HG03066 (cell line): ENCODE results near the gene AREL1.

ENCODE experiments used
- ATAC-seq: cut with Tn5 transposase; IDR thresholded peaks from one replicate; pipeline ENCODE4 v1.9.1; 2021; ENCODE audit warnings: low read depth; ENCODE audit not compliant: unreplicated experiment

AREL1 gene

DNA sequence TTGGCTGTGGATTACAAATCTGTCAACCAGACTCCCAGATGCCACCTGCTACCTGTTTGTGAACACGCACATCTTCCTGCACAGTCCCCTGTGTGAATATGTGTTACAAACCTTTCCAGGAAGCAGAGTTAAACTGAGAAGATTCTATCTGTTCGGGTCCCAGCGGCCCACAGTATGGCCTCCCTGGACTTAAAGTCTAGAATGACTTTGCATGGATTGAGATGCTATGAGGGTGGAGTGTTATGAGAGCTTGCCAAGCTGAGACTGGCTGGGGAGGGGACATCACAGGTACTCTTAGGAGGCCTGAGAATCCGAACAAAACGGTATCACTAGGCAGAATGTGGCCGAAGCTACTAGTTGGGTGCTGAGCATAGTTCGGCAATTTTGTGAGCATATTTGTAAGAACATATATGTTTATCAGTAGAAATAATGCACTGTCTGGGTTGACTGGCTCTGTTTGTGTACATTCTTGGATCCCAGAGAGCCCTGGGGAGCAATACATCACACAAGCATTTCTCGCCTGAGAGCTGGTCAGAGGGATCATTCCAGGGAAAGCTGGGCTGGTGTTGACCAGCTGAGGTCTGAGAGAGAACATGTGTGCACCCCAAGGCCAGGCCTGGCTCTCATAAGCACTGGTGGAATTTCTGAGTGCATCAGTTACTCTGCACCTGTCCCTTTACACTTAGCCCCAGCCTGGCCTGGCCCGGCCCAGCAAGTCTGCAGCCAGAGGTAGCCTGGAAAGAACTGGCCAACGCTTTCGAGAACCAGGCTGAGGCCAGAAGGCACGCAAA lies 71.1 kb downstream of the AREL1 start:
- ATAC-seq, result no peak

DNA sequence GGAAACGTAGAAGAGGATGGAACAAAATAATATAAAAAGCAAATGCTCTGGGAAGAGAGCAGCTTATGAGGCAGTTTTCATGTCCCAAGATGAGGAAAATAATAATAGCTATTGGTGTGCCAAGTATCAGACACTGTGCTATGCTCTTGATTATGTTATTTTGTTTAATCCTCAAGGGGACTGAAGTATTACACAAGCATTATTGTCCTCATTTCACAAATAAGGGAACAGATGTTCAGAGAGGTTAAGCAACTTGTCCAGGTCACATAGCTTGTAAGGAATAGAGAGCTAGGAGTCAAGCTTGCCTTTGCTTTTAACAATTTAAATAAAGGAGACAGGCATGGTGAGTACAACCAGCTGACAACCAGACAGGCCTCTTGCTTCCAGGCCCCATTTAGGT lies 73.9 kb downstream of the AREL1 start:
- ATAC-seq, result no peak

DNA sequence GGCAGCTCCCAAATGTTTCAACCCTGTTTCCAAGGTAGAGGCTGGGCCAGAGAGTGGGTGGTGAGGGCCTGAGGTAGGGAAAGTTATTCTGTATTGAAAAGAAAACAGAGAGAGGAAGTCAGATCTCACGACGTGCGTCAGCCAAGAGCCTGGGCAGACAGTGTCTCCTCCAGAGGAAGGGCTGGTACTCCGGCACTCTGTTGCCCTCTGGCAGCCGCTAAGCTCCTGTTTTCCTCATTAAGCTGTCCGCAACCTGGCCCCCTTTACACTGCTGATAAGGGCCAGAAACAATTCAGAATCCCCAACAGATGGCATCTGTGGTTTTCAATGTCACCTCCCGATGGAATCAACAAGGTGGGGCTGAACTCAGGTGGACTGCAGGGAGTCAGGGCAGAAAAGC lies 74.8 kb downstream of the AREL1 start:
- no peak for ATAC-seq

DNA sequence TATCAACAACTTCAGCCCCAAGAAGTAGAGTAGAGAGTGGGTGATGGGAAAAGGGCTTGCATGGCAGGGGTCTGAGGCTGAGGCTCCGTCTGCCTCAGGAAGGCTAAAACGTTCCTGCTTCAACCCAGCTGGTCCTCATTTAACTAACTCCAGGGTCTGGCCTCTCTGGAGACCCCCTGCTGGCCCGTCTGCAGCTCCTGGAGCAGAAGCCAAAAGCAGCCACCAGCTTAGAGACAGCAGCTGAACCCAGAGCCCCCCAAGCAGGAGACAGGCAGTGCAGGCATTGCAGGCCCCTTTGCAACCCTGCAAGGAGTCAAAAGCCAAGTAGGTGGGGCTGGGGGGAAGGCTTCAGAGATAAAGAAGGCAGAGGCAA lies 75.7 kb downstream of the AREL1 start:
- ATAC-seq, result no peak

DNA sequence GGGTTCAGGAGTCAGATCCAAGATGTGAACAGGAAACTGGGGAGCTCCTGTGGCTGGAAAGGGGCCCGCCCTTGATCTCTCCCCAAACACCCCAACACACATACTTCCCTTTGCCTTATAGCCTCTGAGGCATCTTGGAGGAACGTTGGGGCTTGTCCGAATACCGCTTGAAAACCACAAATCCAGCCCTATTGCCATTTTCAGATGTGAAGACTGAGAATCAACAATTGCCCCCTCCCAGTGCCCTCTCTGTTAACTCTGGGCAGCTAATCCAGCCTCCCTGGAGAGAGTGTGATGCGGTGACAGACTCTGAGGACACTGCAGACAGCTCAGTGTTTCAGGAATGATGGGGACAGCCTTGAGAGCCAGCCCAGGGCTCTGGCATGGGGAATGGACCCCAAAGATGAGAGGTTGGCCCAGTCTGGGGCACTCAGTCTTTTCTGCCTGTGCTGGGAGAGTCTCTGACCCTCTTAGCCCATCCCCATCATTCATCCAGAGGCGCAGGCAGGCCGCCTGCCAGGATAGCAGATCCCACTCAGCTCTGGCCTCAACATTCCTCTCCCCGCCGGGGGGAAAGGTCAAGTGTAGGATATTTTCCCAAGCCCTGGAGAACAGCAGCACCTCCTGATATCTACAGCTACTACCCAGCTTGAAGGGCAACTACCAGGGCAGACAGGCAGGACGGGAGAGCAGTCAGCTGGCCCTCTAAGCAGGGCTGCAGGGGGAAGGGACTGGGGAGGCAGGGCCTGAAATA lies 76.3 kb downstream of the AREL1 start:
- no peak for ATAC-seq

DNA sequence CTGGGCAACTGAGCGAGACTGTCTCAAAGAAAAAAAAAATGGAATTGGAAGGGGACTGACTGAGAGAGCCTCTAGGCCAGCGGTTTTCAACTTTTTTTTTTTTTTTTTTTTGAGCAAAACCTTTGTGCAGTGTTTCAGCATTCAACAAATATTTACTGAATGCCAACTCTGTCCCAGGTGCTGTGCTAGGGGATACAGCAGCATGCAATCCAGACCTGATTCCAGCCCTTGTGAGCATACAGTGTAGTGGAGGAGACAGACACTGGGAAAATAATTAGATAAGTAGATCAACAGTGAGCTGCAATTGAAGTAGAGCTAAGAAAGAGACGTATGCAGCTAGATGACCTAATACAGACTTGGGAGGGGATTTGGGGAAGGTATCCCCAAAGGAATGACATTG lies 77.0 kb downstream of the AREL1 start:
- no peak for ATAC-seq

GRCh38 chr14:74634964-74635363 lies 77.9 kb downstream of the AREL1 start:
- no peak for ATAC-seq

- ATAC-seq, result no peak
Measured at GRCh38 chr14:74634481-74634880, 78.4 kb downstream of the AREL1 start.

GRCh38 chr14:74630881-74631690 lies 81.8 kb downstream of the AREL1 start:
- ATAC-seq, result no peak

GRCh38 chr14:74628418-74628817 lies 84.5 kb downstream of the AREL1 start:
- ATAC-seq, result no peak

GRCh38 chr14:74627076-74627475 lies 85.8 kb downstream of the AREL1 start:
- no peak for ATAC-seq

DNA sequence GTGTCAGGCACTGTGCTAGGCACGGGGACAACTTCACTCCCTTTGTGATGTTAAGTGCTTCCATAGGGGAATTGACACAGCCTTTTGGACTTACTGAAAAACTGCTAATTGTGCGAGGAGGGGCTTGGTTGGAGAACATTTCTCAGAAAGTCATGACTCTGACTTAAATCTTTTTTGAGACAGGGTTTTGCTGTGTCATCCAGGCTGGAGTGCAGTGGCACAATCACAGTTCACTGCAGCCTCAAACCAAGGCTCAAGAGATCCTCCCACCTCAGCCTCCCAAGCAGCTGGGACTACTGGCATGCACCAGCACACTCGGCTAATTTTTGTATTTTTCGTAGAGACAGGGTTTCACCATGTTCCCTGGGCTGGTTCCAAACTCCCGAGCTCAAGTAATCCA lies 90.6 kb downstream of the AREL1 start:
- ATAC-seq, result no peak

DNA sequence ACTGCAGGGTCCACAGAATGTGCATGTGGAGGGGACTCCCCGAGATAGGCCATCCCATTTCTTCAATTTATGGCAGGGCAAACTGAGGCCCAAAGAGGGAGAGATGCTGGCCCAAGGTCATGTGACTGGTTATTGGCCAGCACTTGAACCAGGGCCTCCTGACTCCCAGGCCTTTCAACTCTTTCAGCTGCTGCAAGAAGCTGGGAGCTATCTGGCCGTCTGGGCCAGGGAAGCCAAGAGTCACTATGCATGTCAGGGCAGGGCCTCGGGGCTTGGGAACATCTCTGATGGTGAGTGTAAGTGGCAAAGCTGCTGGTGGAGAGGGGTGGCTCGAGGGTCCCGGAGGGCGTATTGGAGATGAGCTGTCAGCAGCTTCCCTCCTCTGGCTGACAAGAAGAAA lies 91.3 kb downstream of the AREL1 start:
- ATAC-seq, result no peak

DNA sequence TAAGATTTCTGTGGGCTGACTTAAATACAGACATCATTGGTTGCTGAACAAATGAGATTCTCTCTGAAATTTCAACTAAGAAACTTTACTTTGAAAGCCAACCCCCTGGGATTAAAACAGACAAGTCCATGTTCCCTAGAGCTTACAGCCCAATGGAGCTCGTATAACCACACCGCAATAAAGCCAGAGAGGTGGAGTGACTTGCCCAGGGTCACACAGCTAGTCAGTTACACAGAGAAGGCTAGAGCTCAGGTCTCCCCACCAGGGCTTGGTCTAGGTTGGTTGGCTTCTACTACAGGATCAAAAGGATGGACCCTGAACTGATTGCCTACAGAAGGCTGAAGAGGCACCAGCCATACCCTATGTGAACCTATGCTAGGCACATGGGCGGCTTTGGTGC lies 92.0 kb downstream of the AREL1 start:
- ATAC-seq, result no peak

GRCh38 chr14:74620497-74620921 lies 92.4 kb downstream of the AREL1 start:
- no peak for ATAC-seq

- ATAC-seq, result no peak
Measured at GRCh38 chr14:74619672-74620131, 93.2 kb downstream of the AREL1 start.

GRCh38 chr14:74618078-74618952 lies 94.6 kb downstream of the AREL1 start:
- ATAC-seq, result no peak

- no peak for ATAC-seq
Measured at GRCh38 chr14:74616996-74617700, 95.7 kb downstream of the AREL1 start.

DNA sequence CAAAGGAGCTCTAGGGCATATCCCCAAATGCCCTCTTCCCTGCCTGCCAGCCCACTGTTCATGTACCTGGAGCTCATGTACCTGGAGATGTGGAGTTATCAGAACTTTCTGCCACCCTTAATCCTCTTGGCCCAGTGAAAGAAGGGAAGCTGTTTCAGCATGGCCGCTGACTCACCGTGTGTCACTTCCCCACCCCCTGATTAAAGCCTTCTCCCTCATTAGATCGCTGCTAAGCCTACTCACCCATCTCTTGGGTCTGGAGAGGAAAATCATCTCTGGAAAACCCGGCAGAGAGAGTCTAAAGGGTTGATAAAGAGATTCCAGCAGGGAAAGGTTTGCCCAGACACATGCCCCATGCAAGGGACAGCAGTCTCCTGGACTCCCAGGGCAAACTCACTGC lies 96.4 kb downstream of the AREL1 start:
- no peak for ATAC-seq

DNA sequence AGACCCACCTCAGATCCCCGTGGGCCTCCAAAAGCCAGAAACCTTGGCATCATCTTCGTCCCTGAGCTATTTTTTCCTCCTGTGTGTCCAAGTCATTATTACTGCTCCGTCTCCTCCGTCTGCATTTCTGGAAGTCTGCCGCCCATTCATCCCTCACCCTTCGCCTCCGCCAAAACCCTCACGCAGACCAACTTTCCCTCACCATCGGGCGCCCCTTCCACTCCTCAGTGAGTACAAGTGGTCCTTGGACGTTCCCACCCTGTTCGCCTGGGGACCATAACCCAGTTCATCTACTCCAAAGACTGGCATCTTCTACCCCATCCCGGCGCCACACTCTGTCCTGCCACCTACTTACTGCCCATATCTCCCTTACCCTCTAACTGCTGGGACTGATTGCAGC lies 97.1 kb downstream of the AREL1 start:
- ATAC-seq, result no peak
